GM23338 (cell line): ENCODE measurements around the gene ZNF609. TPM values are rescaled to one million over a fixed set of nuclear protein-coding genes. Genes with fewer than 3 reads are reported as not detected.

Experiments
- ATAC-seq: fragments of 200-7000 bp; cut with Tn5 transposase; 3 replicates; pipeline ENCODE4 v1.9.1; 2020
- DNase-seq: peaks from one replicate; pipeline ENCODE4 v3.0.0-alpha.2; 2015; ENCODE audit warnings: low spot score
- H2AFZ ChIP-seq: fragments of 200-600 bp; sonication (generic); 2 replicates; pipeline ENCODE4 v1.8.0; 2016; ENCODE audit warnings: antibody characterized with exemption, mild to moderate bottlenecking, moderate library complexity
- H3F3A ChIP-seq: fragments of 200-600 bp; sonication (generic); replicated peaks from 2 replicates; pipeline ENCODE4 v1.8.0; 2017; ENCODE audit warnings: antibody characterized with exemption, mixed run types, low read depth
- H3K27ac ChIP-seq: fragments of 200-600 bp; sonication (generic); 2 replicates; pipeline ENCODE4 v1.6.1; 2016; ENCODE audit warnings: low read depth
- H3K27me3 ChIP-seq: fragments of 200-600 bp; sonication (generic); 2 replicates; pipeline ENCODE4 v1.8.0; 2016; ENCODE audit warnings: mild to moderate bottlenecking, mixed run types, moderate library complexity; ENCODE audit not compliant: insufficient read depth
- H3K36me3 ChIP-seq: fragments of 200-600 bp; sonication (generic); 2 replicates; pipeline ENCODE4 v1.8.0; 2016; ENCODE audit warnings: mild to moderate bottlenecking; ENCODE audit not compliant: insufficient read depth
- H3K4me1 ChIP-seq: fragments of 200-600 bp; sonication (generic); 2 replicates; pipeline ENCODE4 v1.8.0; 2016; ENCODE audit warnings: mild to moderate bottlenecking, moderate library complexity; ENCODE audit not compliant: insufficient read depth
- H3K4me2 ChIP-seq: fragments of 200-600 bp; sonication (generic); 2 replicates; pipeline ENCODE4 v1.7.1; 2017; ENCODE audit warnings: mixed run types
- H3K4me3 ChIP-seq: fragments of 200-600 bp; sonication (generic); 2 replicates; pipeline ENCODE4 v1.6.1; 2016; ENCODE audit warnings: mixed run types
- H3K79me2 ChIP-seq: fragments of 200-600 bp; sonication (generic); replicated peaks from 2 replicates; pipeline ENCODE4 v1.8.0; 2017; ENCODE audit warnings: mild to moderate bottlenecking; ENCODE audit not compliant: insufficient read depth
- H3K9me2 ChIP-seq: fragments of 200-600 bp; sonication (generic); 2 replicates; pipeline ENCODE4 v1.8.0; 2017; ENCODE audit not compliant: insufficient read depth
- H4K20me1 ChIP-seq: fragments of 200-600 bp; sonication (generic); replicated peaks from 2 replicates; pipeline ENCODE4 v1.8.0; 2017; ENCODE audit warnings: mild to moderate bottlenecking; ENCODE audit not compliant: insufficient read depth
- H3K27ac Mint-ChIP-seq: 2 replicates; pipeline ENCODE4 v1.8.0; 2020; ENCODE audit warnings: inconsistent platforms, mild to moderate bottlenecking, moderate library complexity, mixed read lengths
- H3K27me3 Mint-ChIP-seq: 3 replicates; pipeline ENCODE4 v1.8.0; 2022; ENCODE audit warnings: low read depth, mild to moderate bottlenecking, moderate library complexity, mixed read lengths, inconsistent platforms; ENCODE audit not compliant: insufficient read depth, poor library complexity
- H3K36me3 Mint-ChIP-seq: 3 replicates; pipeline ENCODE4 v1.8.0; 2021; ENCODE audit warnings: low read depth, mild to moderate bottlenecking, inconsistent platforms, moderate library complexity, mixed read lengths
- H3K4me1 Mint-ChIP-seq: 3 replicates; pipeline ENCODE4 v1.8.0; 2020; ENCODE audit warnings: mild to moderate bottlenecking, inconsistent platforms, mixed read lengths
- H3K4me3 Mint-ChIP-seq: 3 replicates; pipeline ENCODE4 v1.8.0; 2021; ENCODE audit warnings: moderate library complexity, mild to moderate bottlenecking, inconsistent platforms, mixed read lengths
- H3K9me3 Mint-ChIP-seq: 3 replicates; pipeline ENCODE4 v1.8.0; 2020; ENCODE audit warnings: moderate library complexity, mild to moderate bottlenecking, inconsistent platforms, mixed read lengths
- CREB1 ChIP-seq: fragments of 250-450 bp; sonication (Bioruptor Pico); IDR thresholded peaks from 2 replicates; pipeline ENCODE4 v1.5.0; 2020; ENCODE audit warnings: low read depth, mild to moderate bottlenecking, moderate library complexity
- CTCF ChIP-seq, 2 experiments: fragments of 200-600 bp in 1 of 2; sonication (generic) in 1 of 2; conservative IDR thresholded peaks; 2 replicates each; pipeline versions ENCODE4 v1.5.1 to v1.6.1; 2016 to 2017; ENCODE audit warnings: antibody characterized with exemption in 2 of 2, low read depth in 2 of 2, mild to moderate bottlenecking in 2 of 2, moderate library complexity in 1 of 2
- ETS1 ChIP-seq: IDR thresholded peaks from 2 replicates; pipeline ENCODE4 v1.6.1; 2016; ENCODE audit warnings: antibody characterized with exemption
- EZH2 ChIP-seq: fragments of 200-600 bp; sonication (generic); IDR thresholded peaks from one replicate; pipeline ENCODE4 v1.8.0; 2017; ENCODE audit warnings: antibody characterized with exemption, mild to moderate bottlenecking, low read depth; ENCODE audit not compliant: unreplicated experiment
- EZH2phosphoT487 ChIP-seq: fragments of 200-600 bp; sonication (generic); IDR thresholded peaks from one replicate; pipeline ENCODE4 v1.8.1; 2018; ENCODE audit warnings: antibody characterized with exemption; ENCODE audit not compliant: unreplicated experiment
- JUNB ChIP-seq: IDR thresholded peaks from one replicate; pipeline ENCODE4 v1.6.1; 2016; ENCODE audit warnings: antibody characterized with exemption; ENCODE audit not compliant: unreplicated experiment
- NANOG ChIP-seq: IDR thresholded peaks from 2 replicates; pipeline ENCODE4 v1.6.1; 2016; ENCODE audit warnings: antibody characterized with exemption, borderline replicate concordance
- POLR2AphosphoS5 ChIP-seq: IDR thresholded peaks from 2 replicates; pipeline ENCODE4 v1.6.1; 2016; ENCODE audit warnings: antibody characterized with exemption, low read depth
- REST ChIP-seq: IDR thresholded peaks from one replicate; pipeline ENCODE4 v1.6.1; 2018; ENCODE audit warnings: antibody characterized with exemption; ENCODE audit not compliant: unreplicated experiment
- STAT1 ChIP-seq: IDR thresholded peaks from one replicate; pipeline ENCODE4 v1.6.1; 2016; ENCODE audit warnings: antibody characterized with exemption; ENCODE audit not compliant: unreplicated experiment
- ZNF331 ChIP-seq: fragments of 250-450 bp; sonication (Bioruptor Pico); IDR thresholded peaks from 2 replicates; pipeline ENCODE4 v1.5.0; 2020; ENCODE audit warnings: low read depth, mild to moderate bottlenecking, moderate library complexity
- polyA plus RNA-seq: library from polyadenylated mRNA; unstranded; fragments of >200 nt; fragmentation: Nextera tagmentation; extraction: Ambion mirVana; gene quantifications from 2 replicates; pipeline ENCODE4 v1.2.1, GENCODE V29; 2016
- total RNA-seq: library from RNA; depleted of rRNA; stranded (reverse); fragments of >200 nt; shearing (Covaris generic); gene quantifications from 2 replicates; pipeline ENCODE4 v1.2.3, GENCODE V29; 2014

ZNF609 gene
- total and polyA plus RNA-seq, 2 experiments from 2014 or later, result 26.4 to 40.2 TPM

GRCh38 chr15:64621056-64621455, 160.7 kb downstream of the ZNF609 start (continued):
- no peak for TF ChIP-seq JUNB
- no peak for TF ChIP-seq STAT1
- no peak for TF ChIP-seq CTCF (conservative IDR thresholded peaks at IDR 0.05; ENCODE audit: low read depth in 2 of 2)
- no peak for TF ChIP-seq EZH2
- no peak for TF ChIP-seq EZH2phosphoT487
- no peak for TF ChIP-seq REST
- no peak for TF ChIP-seq CREB1 (CRISPR knock-in tag)
- TF ChIP-seq POLR2AphosphoS5, result no peak

- Mint-ChIP-seq H3K27me3 (peaks cover 3% of the 10 kb centered on the region), H3K9me3 (no peaks in the 10 kb centered on the region), H3K27ac (no peak overlapping the region), H3K36me3 (no peaks in the 10 kb centered on the region), H3K4me3 (no peak overlapping the region), H3K4me1 (peaks cover 31% of the 10 kb centered on the region)
- no peak overlapping the region for H3K27ac ChIP-seq
- H3K4me1 ChIP-seq, result peaks cover 25% of the 10 kb centered on the region
- TF ChIP-seq NANOG, result no peak
- no peak for TF ChIP-seq ZNF331 (CRISPR knock-in tag)
- no peak for TF ChIP-seq CTCF (conservative IDR thresholded peaks at IDR 0.05; ENCODE audit: low read depth in 2 of 2)
- TF ChIP-seq JUNB, result no peak
- TF ChIP-seq CREB1 (CRISPR knock-in tag), result no peak
- no peak for TF ChIP-seq ETS1
- no peak for TF ChIP-seq POLR2AphosphoS5
- no peak for TF ChIP-seq STAT1
- H3K4me3 ChIP-seq, result no peak overlapping the region
- ATAC-seq, result no peak
- no peak overlapping the region for H2AFZ ChIP-seq
- H3K79me2 ChIP-seq, result peaks cover 69% of the 10 kb centered on the region
- no peak overlapping the region for H3K4me2 ChIP-seq
- no peak for DNase-seq
- no peaks in the 10 kb centered on the region for H3K27me3 ChIP-seq
- H4K20me1 ChIP-seq, result peaks cover 55% of the 10 kb centered on the region
- no peaks in the 10 kb centered on the region for H3K36me3 ChIP-seq
- no peaks in the 10 kb centered on the region for H3K9me2 ChIP-seq
- no peaks in the 10 kb centered on the region for H3F3A ChIP-seq
These were observed 162.3 kb downstream of the ZNF609 start for GRCh38 chr15:64622410-64623260.
